Esophagus squamous epithelium (tissue), 5 donors: ENCODE measurements around the gene TRMU. TPM values are rescaled to one million over a fixed set of nuclear protein-coding genes. Genes with fewer than 3 reads are reported as not detected.
"Not testable (repeated sequence)": the region's sequence is repeated elsewhere in the genome, so short reads cannot be mapped to it uniquely, and the experiment has no call there.

Source experiments
- DNase-seq: peaks from one replicate; lab custom pipeline; 2025; lab: John Stamatoyannopoulos, UW
- H3K27ac ChIP-seq, 4 donors: fragments of 200-600 bp; sonication (generic); one replicate each; pipeline ENCODE4 v1.5.1; 2016 to 2019; ENCODE audit warnings: mild to moderate bottlenecking in 1 of 4
- H3K27me3 ChIP-seq, 4 donors: fragments of 200-600 bp; sonication (generic); 1 replicate in 3 of 4; 2 replicates in 1 of 4; pipeline versions ENCODE4 v1.5.1 to v1.6.0; 2017 to 2021; ENCODE audit warnings: antibody characterized with exemption in 1 of 4
- H3K36me3 ChIP-seq, 3 donors: fragments of 200-600 bp; sonication (generic); one replicate each; pipeline ENCODE4 v1.5.1; 2016 to 2019
- H3K4me1 ChIP-seq, 3 donors: fragments of 200-600 bp; sonication (generic); one replicate each; pipeline ENCODE4 v1.5.1; 2017 to 2019
- H3K4me3 ChIP-seq, 4 donors: fragments of 200-600 bp; sonication (generic); 1 replicate in 3 of 4; 2 replicates in 1 of 4; pipeline ENCODE4 v1.5.1; 2016 to 2019; ENCODE audit warnings: mild to moderate bottlenecking in 2 of 4, moderate library complexity in 1 of 4
- H3K9me3 ChIP-seq, 3 donors: fragments of 200-600 bp; sonication (generic); one replicate each; pipeline ENCODE4 v1.5.1; 2016 to 2019
- POLR2A ChIP-seq, 4 donors: fragments of 450-650 bp; IDR thresholded peaks; one replicate each; pipeline ENCODE4 v1.6.1; 2017; ENCODE audit warnings: antibody characterized with exemption in 4 of 4, mild to moderate bottlenecking in 4 of 4, moderate library complexity in 3 of 4
- WGBS, 2 donors: methylation state at CpG; one replicate each; pipeline ENCODE4 v1.1.5; 2018; 5-methylcytosine and 5-hydroxymethylcytosine counted together
- intact Hi-C: fragments of 100-400 bp; cut with DNase I; formaldehyde crosslinking; loops from one replicate; pipeline ENCODE4 v1.15.0; 2022
- total RNA-seq, 4 donors: library from RNA; depleted of rRNA; stranded (reverse); fragments of >200 nt; gene quantifications; one replicate each; pipeline ENCODE4 v1.1.0, GENCODE V29; 2016
- TF ChIP-seq, protein P1 (sequence below), 6 experiments: fragments of 450-650 bp in 4 of 6; fragments of 200-600 bp in 2 of 6; sonication (generic) in 2 of 6; IDR thresholded peaks; one replicate each; pipeline ENCODE4 v1.5.1; 2016 to 2019; ENCODE audit warnings: antibody characterized with exemption in 6 of 6, mild to moderate bottlenecking in 4 of 6, moderate library complexity in 4 of 6
- donor health status: DM: yes; HTN: yes; CAD: no.

The TRMU gene
- total RNA-seq, 4 donors from 2014 or later: 17.7 to 43.1 (median 32.5) TPM

DNA sequence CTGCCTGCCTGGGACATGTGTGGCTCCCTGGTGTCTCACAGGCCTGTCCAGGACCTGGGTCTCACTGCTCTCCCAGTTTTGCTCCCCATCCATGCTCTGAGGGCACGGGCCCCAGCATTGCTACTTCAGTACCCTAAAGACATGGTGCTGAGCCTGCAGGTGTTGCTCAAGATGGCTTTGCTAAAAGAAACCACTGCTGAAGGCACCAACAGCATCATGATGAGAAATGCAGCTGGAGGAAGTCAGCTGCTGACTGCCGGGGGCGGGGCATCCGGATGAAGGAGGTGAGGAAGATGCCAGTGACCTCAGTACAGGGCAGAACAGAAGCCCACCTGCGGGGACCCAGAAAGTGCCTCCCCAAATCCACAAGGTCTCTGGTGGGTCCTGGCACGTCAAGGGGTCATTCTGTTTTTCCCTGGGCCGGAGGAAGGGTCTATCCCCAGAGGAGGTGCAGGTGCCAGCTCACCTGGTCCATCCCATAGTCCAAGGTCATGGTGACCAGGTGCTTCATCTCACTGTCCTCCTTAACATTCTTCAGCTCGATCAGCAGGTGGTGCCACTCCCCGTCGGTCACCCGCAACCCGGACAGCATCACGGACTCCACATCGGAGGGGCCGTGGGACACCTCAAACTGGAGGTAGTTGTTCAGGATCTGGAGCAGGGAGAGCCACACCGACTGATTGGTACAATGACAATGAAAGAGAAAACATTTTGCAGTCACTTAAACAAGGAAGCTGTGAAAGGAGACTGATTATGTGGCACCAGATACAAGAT lies 63.9 kb downstream of the TRMU start:
- Histone ChIP-seq H3K4me1 (no peaks in the 10 kb centered on the region), H3K4me3 (no peak overlapping the region), H3K9me3 (no peaks in the 10 kb centered on the region), H3K36me3 (peaks cover 0 to 69% (median 7%) of the 10 kb centered on the region in 3 donors), H3K27me3 (no peaks in the 10 kb centered on the region), H3K27ac (no peak overlapping the region)
- intact Hi-C loops: no loop called here
- DNase-seq: no peak
- 91% methylated on average over 8 of the region's 16 CpGs for WGBS, 2 donors
- TF ChIP-seq, protein P1, sequence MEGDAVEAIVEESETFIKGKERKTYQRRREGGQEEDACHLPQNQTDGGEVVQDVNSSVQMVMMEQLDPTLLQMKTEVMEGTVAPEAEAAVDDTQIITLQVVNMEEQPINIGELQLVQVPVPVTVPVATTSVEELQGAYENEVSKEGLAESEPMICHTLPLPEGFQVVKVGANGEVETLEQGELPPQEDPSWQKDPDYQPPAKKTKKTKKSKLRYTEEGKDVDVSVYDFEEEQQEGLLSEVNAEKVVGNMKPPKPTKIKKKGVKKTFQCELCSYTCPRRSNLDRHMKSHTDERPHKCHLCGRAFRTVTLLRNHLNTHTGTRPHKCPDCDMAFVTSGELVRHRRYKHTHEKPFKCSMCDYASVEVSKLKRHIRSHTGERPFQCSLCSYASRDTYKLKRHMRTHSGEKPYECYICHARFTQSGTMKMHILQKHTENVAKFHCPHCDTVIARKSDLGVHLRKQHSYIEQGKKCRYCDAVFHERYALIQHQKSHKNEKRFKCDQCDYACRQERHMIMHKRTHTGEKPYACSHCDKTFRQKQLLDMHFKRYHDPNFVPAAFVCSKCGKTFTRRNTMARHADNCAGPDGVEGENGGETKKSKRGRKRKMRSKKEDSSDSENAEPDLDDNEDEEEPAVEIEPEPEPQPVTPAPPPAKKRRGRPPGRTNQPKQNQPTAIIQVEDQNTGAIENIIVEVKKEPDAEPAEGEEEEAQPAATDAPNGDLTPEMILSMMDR (IDR thresholded peaks at IDR 0.05): no peak
- no peak for TF ChIP-seq POLR2A (IDR thresholded peaks at IDR 0.05)

DNA sequence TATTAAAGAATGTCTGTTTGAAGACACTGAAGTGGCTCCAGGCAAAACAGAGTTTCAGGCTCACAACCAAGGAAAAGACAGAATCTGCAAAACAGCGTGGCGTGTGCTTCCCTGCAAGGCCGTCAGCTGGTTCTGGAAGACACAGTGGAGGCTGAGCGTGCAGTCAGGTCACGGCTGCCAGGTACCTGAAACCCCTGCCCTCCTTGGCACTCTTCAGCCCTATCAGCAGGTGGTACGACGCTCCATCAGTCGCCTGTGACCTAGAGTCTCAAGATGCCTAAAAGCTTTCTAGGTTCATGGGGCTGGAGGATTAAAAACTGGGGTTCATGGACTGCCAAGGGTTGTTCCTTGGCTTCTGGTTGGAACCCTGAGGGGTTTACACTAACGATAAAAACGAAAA lies 65.9 kb downstream of the TRMU start:
- 70 to 76% methylated on average over 9 to 10 of the region's 10 CpGs for WGBS, 2 donors
- Histone ChIP-seq H3K36me3 (peaks cover 0 to 50% (median 7%) of the 10 kb centered on the region in 3 donors), H3K4me3 (no peak overlapping the region), H3K27me3 (no peaks in the 10 kb centered on the region), H3K4me1 (no peaks in the 10 kb centered on the region), H3K27ac (no peak overlapping the region), H3K9me3 (no peaks in the 10 kb centered on the region)
- no peak for DNase-seq
- TF ChIP-seq POLR2A (IDR thresholded peaks at IDR 0.05): no peak
- TF ChIP-seq, protein P1 (IDR thresholded peaks at IDR 0.05): no peak
- intact Hi-C loops: no loop called here

DNA sequence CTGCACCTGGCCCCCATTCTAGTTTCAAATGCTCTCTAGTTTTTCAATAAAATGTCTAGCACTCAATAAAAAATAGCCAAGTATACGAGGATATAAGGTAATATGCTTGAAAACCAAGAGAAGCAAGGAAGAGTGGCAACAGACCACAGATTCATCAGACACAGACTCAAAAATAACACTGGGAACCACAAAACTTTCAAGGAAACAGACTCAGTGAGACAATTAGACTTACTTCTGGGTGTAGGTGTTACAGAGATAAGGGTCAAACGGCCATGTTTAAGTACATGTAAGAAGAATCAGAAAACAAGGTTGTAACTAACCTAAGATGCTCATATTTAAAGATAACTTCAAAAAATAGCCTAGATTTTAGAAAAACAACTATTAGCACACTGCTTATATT lies 67.0 kb downstream of the TRMU start:
- Histone ChIP-seq H3K4me1 (no peaks in the 10 kb centered on the region), H3K36me3 (peaks cover 0 to 46% (median 7%) of the 10 kb centered on the region in 3 donors), H3K27me3 (no peaks in the 10 kb centered on the region), H3K9me3 (no peaks in the 10 kb centered on the region), H3K4me3 (no peak overlapping the region), H3K27ac (no peak overlapping the region)
- intact Hi-C loops: no loop called here
- DNase-seq: no peak
- TF ChIP-seq, protein P1 (IDR thresholded peaks at IDR 0.05): no peak
- TF ChIP-seq POLR2A (IDR thresholded peaks at IDR 0.05): no peak
- 85% methylated on average over 2 of the region's 2 CpGs for WGBS, 2 donors

DNA sequence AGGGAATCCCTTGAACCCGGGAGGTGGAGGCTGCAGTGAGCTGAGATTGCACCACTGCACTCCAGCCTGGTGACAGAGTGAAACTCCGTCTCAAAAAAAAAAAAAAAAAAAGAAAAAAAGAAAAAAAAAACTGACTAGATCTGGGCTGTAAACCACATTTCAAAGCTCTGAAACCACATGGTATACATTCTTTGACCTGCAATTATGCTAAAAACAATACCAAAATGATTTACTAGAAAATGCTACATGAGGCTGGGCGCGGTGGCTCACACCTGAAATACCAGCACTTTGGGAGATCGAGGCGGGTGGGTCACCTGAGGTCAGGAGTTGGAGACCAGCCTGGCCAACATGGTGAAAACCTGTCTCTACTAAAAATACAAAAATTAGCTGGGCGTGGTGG lies 68.4 kb downstream of the TRMU start:
- DNase-seq, H3K4me3 ChIP-seq, H3K27ac ChIP-seq, H3K9me3 ChIP-seq, H3K27me3 ChIP-seq, H3K4me1 ChIP-seq, intact Hi-C loops: not testable (repeated sequence)
- peaks cover 0 to 42% (median 3%) of the 10 kb centered on the region in 3 donors for H3K36me3 ChIP-seq
- 83 to 84% methylated on average over 7 of the region's 7 CpGs for WGBS, 2 donors

DNA sequence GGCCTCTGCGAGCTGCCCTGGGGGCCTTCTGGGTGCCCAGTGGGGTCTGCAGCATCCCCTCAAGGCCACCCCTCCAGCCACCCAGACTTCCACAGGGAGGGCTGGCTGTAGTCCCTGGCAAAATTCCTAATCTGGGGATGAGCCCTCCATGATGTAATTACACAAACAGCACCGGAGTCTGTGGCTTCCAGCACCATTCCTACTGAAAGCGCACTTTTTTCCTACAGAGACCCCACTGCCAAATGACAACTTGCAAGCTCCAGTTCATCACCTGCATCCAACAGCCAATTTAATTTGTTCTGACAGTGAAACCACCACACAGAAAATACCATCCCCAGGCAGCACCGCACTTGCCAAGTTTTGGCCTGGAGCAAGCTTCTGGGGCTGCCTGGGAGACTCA lies 70.4 kb downstream of the TRMU start:
- Histone ChIP-seq H3K4me3 (no peak overlapping the region), H3K9me3 (no peaks in the 10 kb centered on the region), H3K27ac (no peak overlapping the region), H3K4me1 (no peaks in the 10 kb centered on the region), H3K36me3 (peaks cover 0 to 44% (median 0%) of the 10 kb centered on the region in 3 donors), H3K27me3 (no peaks in the 10 kb centered on the region)
- no peak for DNase-seq
- TF ChIP-seq, protein P1 (IDR thresholded peaks at IDR 0.05): no peak
- no peak for TF ChIP-seq POLR2A (IDR thresholded peaks at IDR 0.05)
- intact Hi-C loops: no loop called here
- WGBS, 2 donors: 87% methylated on average over 3 of the region's 4 CpGs
